HUES64 (cell line): ENCODE measurements around the gene ZWILCH.

Source experiments
- H3K27ac ChIP-seq: 2 replicates; pipeline ENCODE4 v1.7.0; 2013; ENCODE audit warnings: low read depth, low read length, inconsistent platforms
- H3K27me3 ChIP-seq: 2 replicates; pipeline ENCODE4 v1.6.1; 2013; ENCODE audit warnings: mild to moderate bottlenecking, low read length; ENCODE audit not compliant: insufficient read depth
- H3K36me3 ChIP-seq: 2 replicates; pipeline ENCODE4 v1.6.1; 2013; ENCODE audit warnings: mild to moderate bottlenecking, low read length; ENCODE audit not compliant: insufficient read depth
- H3K4me1 ChIP-seq: 2 replicates; pipeline ENCODE4 v1.6.1; 2013; ENCODE audit warnings: mild to moderate bottlenecking, low read length, moderate library complexity; ENCODE audit not compliant: insufficient read depth
- H3K4me3 ChIP-seq: 2 replicates; pipeline ENCODE4 v1.5.1; 2013; ENCODE audit warnings: mild to moderate bottlenecking, low read length, moderate library complexity
- H3K9ac ChIP-seq: 2 replicates; pipeline ENCODE4 v1.6.1; 2013; ENCODE audit warnings: mild to moderate bottlenecking, low read depth, low read length
- H3K9me3 ChIP-seq: 2 replicates; pipeline ENCODE4 v1.6.1; 2013; ENCODE audit warnings: low read depth, low read length; ENCODE audit not compliant: insufficient read depth
- WGBS: fragments of 150-250, 120-280 bp; methylation state at CpG from one replicate; pipeline ENCODE4 v1.1.7; 2013; ENCODE audit warnings: missing lambda C conversion rate; 5-methylcytosine and 5-hydroxymethylcytosine counted together

The ZWILCH gene

GRCh38 chr15:66555685-66556084 lies 50.6 kb downstream of the ZWILCH start:
- H3K9ac ChIP-seq = no peak overlapping the region
- no peaks in the 10 kb centered on the region for H3K27me3 ChIP-seq
- no peaks in the 10 kb centered on the region for H3K4me1 ChIP-seq
- peaks cover 29% of the 10 kb centered on the region for H3K36me3 ChIP-seq
- H3K4me3 ChIP-seq = no peak overlapping the region
- H3K27ac ChIP-seq = no peak overlapping the region
- peaks cover 5% of the 10 kb centered on the region; the same call in 1 of the 2 replicates for H3K9me3 ChIP-seq

GRCh38 chr15:66558271-66558670 lies 53.1 kb downstream of the ZWILCH start:
- WGBS = 86% methylated on average over 6 of the region's 6 CpGs
- Histone ChIP-seq H3K27me3 (no peaks in the 10 kb centered on the region), H3K27ac (no peak overlapping the region), H3K36me3 (peaks cover 14% of the 10 kb centered on the region; the same call in 1 of the 2 replicates), H3K4me1 (no peaks in the 10 kb centered on the region), H3K4me3 (no peak overlapping the region), H3K9ac (no peak overlapping the region), H3K9me3 (peaks cover 5% of the 10 kb centered on the region; the same call in 1 of the 2 replicates)

GRCh38 chr15:66560856-66561525 lies 55.9 kb downstream of the ZWILCH start:
- H3K4me3 ChIP-seq = no peak overlapping the region
- no peaks in the 10 kb centered on the region for H3K27me3 ChIP-seq
- H3K9me3 ChIP-seq = peaks cover 2% of the 10 kb centered on the region; the same call in 1 of the 2 replicates
- no peak overlapping the region for H3K27ac ChIP-seq
- no peak overlapping the region for H3K9ac ChIP-seq
- peaks cover 15% of the 10 kb centered on the region for H3K4me1 ChIP-seq
- H3K36me3 ChIP-seq = peaks cover 8% of the 10 kb centered on the region; the same call in 1 of the 2 replicates
- 97% methylated on average over 18 of the region's 18 CpGs for WGBS

- peaks cover 20% of the 10 kb centered on the region for H3K4me1 ChIP-seq
- 100% methylated on average over 4 of the region's 4 CpGs for WGBS
Observed at GRCh38 chr15:66563126-66563525, 58.0 kb downstream of the ZWILCH start.

GRCh38 chr15:66563566-66564110 lies 58.5 kb downstream of the ZWILCH start:
- Histone ChIP-seq H3K4me1 (peaks cover 20% of the 10 kb centered on the region), H3K9ac (no peak overlapping the region)
- WGBS = 94% methylated on average over 13 of the region's 13 CpGs

More at GRCh38 chr15:66563126-66563525, 58.0 kb downstream of the ZWILCH start:
- Histone ChIP-seq H3K27ac (no peak overlapping the region), H3K27me3 (no peaks in the 10 kb centered on the region), H3K9me3 (no peaks in the 10 kb centered on the region), H3K9ac (no peak overlapping the region), H3K4me3 (no peak overlapping the region), H3K36me3 (peaks cover 5% of the 10 kb centered on the region; the same call in 1 of the 2 replicates)

GRCh38 chr15:66564136-66565041 lies 59.3 kb downstream of the ZWILCH start:
- no peak overlapping the region for H3K4me3 ChIP-seq
- WGBS = 89% methylated on average over 17 of the region's 18 CpGs

More at GRCh38 chr15:66563566-66564110, 58.5 kb downstream of the ZWILCH start:
- Histone ChIP-seq H3K36me3 (peaks cover 5% of the 10 kb centered on the region; the same call in 1 of the 2 replicates), H3K27me3 (no peaks in the 10 kb centered on the region), H3K27ac (no peak overlapping the region), H3K9me3 (no peaks in the 10 kb centered on the region), H3K4me3 (no peak overlapping the region)

GRCh38 chr15:66565141-66565641 lies 60.1 kb downstream of the ZWILCH start:
- Histone ChIP-seq H3K9ac (peak overlapping the region; percentile 65; the same call in 1 of the 2 replicates), H3K36me3 (0 out of 2 replicates have a peak, but pooled peaks cover 5% of the 10 kb centered on the region), H3K9me3 (no peaks in the 10 kb centered on the region), H3K4me1 (peaks cover 20% of the 10 kb centered on the region), H3K27me3 (no peaks in the 10 kb centered on the region), H3K4me3 (peak overlapping the region; percentile 39), H3K27ac (peak overlapping the region; percentile 54)
- 81% methylated on average over 9 of the region's 9 CpGs for WGBS

More at GRCh38 chr15:66564136-66565041, 59.3 kb downstream of the ZWILCH start:
- Histone ChIP-seq H3K27me3 (no peaks in the 10 kb centered on the region), H3K27ac (no peak overlapping the region), H3K9ac (no peak overlapping the region), H3K4me1 (peaks cover 20% of the 10 kb centered on the region), H3K36me3 (0 out of 2 replicates have a peak, but pooled peaks cover 5% of the 10 kb centered on the region), H3K9me3 (no peaks in the 10 kb centered on the region)

- Histone ChIP-seq H3K9ac (peak within 1 kb of the TSS; percentile 65), H3K27me3 (no peaks in the 10 kb centered on the region), H3K27ac (peak within 1 kb of the TSS; percentile 54), H3K9me3 (no peaks in the 10 kb centered on the region), H3K36me3 (0 out of 2 replicates have a peak, but pooled peaks cover 5% of the 10 kb centered on the region), H3K4me1 (peaks cover 20% of the 10 kb centered on the region), H3K4me3 (peak within 1 kb of the TSS; percentile 39)
- 16% methylated on average over 12 of the region's 14 CpGs for WGBS
Observed at GRCh38 chr15:66565741-66566144, 60.6 kb downstream of the ZWILCH start, which contains the start of gene LCTL. Gene LCTL (minus strand): TSS chr15:66565998. CDS start chr15:66565365, 633 bp downstream.

- no peak overlapping the region for H3K9ac ChIP-seq
- H3K36me3 ChIP-seq = 0 out of 2 replicates have a peak, but pooled peaks cover 5% of the 10 kb centered on the region
- H3K9me3 ChIP-seq = no peaks in the 10 kb centered on the region
- WGBS = 45% methylated on average over 13 of the region's 15 CpGs
- no peak overlapping the region for H3K27ac ChIP-seq
- H3K4me3 ChIP-seq = no peak overlapping the region
- H3K4me1 ChIP-seq = peaks cover 20% of the 10 kb centered on the region
- H3K27me3 ChIP-seq = no peaks in the 10 kb centered on the region
Observed at GRCh38 chr15:66566963-66567531, 61.9 kb downstream of the ZWILCH start.

GRCh38 chr15:66567897-66568296 lies 62.8 kb downstream of the ZWILCH start:
- Histone ChIP-seq H3K9ac (no peak overlapping the region), H3K9me3 (no peaks in the 10 kb centered on the region), H3K27me3 (no peaks in the 10 kb centered on the region), H3K4me1 (peaks cover 20% of the 10 kb centered on the region), H3K36me3 (0 out of 2 replicates have a peak, but pooled peaks cover 4% of the 10 kb centered on the region), H3K27ac (no peak overlapping the region), H3K4me3 (no peak overlapping the region)
- 90% methylated on average over 7 of the region's 7 CpGs for WGBS
